Body of pancreas (tissue), 4 donors: ENCODE results near the gene HIP1R.

ENCODE experiments used
- POLR2A ChIP-seq, 3 donors: fragments of 450-650 bp; IDR thresholded peaks; one replicate each; pipeline ENCODE4 v1.6.1; 2016; ENCODE audit warnings: antibody characterized with exemption in 3 of 3, mild to moderate bottlenecking in 2 of 3
- TF ChIP-seq, protein P1 (sequence below), 7 experiments: fragments of 450-650 bp in 4 of 7; fragments of 200-600 bp in 3 of 7; sonication (generic) in 3 of 7; IDR thresholded peaks; one replicate each; pipeline ENCODE4 v1.5.1; 2016 to 2019; ENCODE audit warnings: antibody characterized with exemption in 7 of 7

- TF ChIP-seq, protein P1, sequence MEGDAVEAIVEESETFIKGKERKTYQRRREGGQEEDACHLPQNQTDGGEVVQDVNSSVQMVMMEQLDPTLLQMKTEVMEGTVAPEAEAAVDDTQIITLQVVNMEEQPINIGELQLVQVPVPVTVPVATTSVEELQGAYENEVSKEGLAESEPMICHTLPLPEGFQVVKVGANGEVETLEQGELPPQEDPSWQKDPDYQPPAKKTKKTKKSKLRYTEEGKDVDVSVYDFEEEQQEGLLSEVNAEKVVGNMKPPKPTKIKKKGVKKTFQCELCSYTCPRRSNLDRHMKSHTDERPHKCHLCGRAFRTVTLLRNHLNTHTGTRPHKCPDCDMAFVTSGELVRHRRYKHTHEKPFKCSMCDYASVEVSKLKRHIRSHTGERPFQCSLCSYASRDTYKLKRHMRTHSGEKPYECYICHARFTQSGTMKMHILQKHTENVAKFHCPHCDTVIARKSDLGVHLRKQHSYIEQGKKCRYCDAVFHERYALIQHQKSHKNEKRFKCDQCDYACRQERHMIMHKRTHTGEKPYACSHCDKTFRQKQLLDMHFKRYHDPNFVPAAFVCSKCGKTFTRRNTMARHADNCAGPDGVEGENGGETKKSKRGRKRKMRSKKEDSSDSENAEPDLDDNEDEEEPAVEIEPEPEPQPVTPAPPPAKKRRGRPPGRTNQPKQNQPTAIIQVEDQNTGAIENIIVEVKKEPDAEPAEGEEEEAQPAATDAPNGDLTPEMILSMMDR (IDR thresholded peaks at IDR 0.05): no peak
- TF ChIP-seq POLR2A (IDR thresholded peaks at IDR 0.05): no peak
These were observed 8.2 kb downstream of the HIP1R start for GRCh38 chr12:122843455-122843854.
